ENCODE data around the gene MYBL2.

DNA sequence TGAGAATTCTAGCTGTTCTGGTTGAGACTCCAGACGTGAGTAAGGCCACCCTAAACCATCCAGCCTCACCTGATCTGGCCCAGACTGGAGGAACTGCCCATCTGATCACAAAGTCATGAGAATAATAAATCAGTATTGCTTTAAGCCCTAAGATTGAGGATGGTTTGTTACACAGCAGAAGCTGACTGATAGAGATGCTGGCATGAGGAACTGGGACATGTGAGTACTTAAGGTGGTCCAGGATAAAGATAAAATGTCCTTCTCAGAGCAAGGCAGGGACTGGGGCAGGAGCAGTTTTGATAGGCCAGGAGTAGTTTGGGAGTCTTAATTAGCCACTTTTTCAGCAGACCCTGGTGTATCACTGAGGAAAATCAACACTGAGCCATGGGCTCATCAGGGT, 53.1 kb downstream of the MYBL2 start:
- TF ChIP-seq, protein P1, sequence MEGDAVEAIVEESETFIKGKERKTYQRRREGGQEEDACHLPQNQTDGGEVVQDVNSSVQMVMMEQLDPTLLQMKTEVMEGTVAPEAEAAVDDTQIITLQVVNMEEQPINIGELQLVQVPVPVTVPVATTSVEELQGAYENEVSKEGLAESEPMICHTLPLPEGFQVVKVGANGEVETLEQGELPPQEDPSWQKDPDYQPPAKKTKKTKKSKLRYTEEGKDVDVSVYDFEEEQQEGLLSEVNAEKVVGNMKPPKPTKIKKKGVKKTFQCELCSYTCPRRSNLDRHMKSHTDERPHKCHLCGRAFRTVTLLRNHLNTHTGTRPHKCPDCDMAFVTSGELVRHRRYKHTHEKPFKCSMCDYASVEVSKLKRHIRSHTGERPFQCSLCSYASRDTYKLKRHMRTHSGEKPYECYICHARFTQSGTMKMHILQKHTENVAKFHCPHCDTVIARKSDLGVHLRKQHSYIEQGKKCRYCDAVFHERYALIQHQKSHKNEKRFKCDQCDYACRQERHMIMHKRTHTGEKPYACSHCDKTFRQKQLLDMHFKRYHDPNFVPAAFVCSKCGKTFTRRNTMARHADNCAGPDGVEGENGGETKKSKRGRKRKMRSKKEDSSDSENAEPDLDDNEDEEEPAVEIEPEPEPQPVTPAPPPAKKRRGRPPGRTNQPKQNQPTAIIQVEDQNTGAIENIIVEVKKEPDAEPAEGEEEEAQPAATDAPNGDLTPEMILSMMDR (IDR thresholded peaks at IDR 0.05): no peak
- TF ChIP-seq POLR2A (IDR thresholded peaks at IDR 0.05; ENCODE audit: low read depth): no peak
